D721Med (cell line): ENCODE measurements around the gene ZNF879.
A peak's percentile ranks its signal among the peaks of the same experiment; 100 is the strongest.

Source experiments
- DNase-seq: peaks from one replicate; pipeline ENCODE4 v3.0.0; 2011; ENCODE audit warnings: low spot score; ENCODE audit not compliant: insufficient read length
- FAIRE-seq: peaks from 2 replicates; lab custom pipeline; 2011; peaks lifted over from hg19 to GRCh38; lab: Jason Lieb, UNC
- TF ChIP-seq, protein P1 (sequence below): IDR thresholded peaks from 2 replicates; pipeline ENCODE4 v1.5.1; 2012; ENCODE audit warnings: mild to moderate bottlenecking, control low read depth; ENCODE audit not compliant: insufficient read depth; ENCODE audit errors: missing control alignments

Gene ZNF879

DNA sequence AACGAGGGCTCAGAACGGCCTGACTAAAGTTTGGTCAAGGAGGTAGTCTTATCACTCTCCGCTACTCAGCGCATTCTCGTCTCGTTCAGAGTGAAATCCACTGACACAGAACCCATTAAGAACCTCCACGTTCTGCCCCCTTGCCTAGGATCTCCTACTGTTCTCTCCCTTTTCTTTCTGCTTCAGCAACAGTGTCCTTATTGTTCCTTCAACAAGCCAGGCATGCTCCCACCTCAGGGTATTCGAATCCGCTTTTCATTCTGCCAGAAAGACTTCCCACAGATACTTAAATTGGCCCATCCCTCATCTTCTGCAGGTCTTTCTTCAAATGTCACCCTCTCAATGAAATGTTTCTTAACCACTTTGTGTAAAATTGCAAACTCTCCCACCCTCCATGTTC is 32.2 kb downstream of the ZNF879 start:
- no peak for FAIRE-seq
- DNase-seq = no peak
- TF ChIP-seq, protein P1, sequence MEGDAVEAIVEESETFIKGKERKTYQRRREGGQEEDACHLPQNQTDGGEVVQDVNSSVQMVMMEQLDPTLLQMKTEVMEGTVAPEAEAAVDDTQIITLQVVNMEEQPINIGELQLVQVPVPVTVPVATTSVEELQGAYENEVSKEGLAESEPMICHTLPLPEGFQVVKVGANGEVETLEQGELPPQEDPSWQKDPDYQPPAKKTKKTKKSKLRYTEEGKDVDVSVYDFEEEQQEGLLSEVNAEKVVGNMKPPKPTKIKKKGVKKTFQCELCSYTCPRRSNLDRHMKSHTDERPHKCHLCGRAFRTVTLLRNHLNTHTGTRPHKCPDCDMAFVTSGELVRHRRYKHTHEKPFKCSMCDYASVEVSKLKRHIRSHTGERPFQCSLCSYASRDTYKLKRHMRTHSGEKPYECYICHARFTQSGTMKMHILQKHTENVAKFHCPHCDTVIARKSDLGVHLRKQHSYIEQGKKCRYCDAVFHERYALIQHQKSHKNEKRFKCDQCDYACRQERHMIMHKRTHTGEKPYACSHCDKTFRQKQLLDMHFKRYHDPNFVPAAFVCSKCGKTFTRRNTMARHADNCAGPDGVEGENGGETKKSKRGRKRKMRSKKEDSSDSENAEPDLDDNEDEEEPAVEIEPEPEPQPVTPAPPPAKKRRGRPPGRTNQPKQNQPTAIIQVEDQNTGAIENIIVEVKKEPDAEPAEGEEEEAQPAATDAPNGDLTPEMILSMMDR = no peak

DNA sequence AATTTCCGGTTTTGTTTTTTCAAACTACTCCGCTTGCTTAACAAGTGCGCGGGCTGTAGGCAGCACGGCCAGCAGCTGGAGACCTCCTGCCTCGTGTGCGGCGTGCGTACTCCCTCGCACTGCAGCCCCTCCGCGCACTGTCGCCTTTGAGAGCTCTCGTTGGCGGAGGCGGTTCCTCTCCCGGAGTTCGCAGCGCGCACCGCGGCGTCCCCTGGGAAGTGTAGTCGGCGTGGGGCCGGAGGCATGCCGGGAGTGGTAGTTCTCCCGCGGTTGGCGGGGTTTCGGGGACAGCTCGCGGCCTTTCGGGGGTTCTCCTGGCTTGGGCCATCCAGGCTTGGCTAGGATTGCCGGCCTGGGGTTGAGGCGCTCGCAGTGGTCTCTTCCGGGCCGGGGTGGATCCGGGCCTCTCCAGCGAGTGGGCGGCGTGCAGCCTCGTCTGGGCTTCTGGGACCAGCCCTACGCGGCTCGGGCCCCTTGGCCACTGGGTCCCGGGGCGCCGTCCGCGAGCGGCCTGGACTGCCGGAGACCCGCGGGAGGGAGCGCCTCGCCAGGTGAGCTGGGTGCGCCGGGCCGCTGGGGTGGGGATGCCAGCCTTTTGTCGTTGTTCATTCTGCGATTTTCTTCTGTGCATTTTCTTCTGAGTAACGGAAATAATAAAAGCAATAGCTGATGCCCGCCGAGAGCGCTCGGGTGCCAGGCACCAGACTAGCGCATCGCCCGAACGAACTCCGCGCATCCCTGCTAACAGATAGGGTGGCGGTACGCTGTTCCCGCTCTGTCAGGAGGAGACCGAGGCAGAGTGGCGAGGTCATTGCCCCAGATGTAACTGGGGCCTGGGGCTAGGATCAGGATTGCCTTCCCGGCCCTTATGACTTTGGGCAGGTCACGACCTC is 36.8 kb downstream of the ZNF879 start, which contains the start of gene ZNF354C:
Gene ZNF354C, plus strand, starts transcription at position 258 of the 893 bp plus-strand sequence. CDS start 1,696 bp downstream, outside the sequence.
- TF ChIP-seq, protein P1 = no peak
- FAIRE-seq (no peak), DNase-seq (peak; percentile 88)

DNA sequence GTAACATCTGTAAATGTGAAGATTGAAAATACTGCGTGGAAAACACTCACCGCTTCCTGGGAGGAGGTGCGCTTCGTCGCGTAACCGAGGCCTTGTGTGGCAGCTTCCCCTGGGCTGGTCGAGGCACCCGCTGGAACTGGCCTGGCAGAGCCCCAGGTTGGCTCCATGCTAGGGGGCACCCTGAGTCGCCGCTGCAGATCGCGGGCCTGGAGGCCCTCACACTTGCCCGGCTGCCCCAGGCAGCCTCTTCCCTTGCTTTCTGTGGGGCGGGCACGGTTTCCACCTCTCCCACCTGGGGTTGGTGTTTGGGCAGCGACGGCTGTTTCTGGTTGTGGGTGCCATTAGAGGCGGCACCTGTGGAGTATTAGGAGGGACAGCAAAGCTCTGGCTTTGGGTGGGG is 37.4 kb downstream of the ZNF879 start:
- no peak for FAIRE-seq
- TF ChIP-seq, protein P1 = no peak

DNA sequence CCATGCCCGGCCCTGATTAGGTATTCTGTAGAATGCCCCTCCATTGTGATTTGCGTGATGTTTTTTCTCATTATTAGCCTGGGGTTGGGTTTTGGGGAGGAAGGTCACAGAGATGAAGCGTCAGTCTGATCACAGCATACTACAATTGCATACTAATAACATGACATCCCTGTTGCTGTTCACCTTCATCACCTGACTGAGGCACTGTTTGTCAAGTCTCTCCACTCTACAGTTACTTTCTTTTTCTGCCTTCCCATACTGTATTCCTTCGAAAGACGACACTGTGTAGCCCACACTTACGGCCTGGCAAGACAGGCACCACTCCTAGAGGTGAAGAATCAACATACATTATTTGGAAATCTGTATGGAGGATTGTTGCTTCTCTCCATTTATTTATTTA is 42.1 kb downstream of the ZNF879 start:
- DNase-seq = no peak
- no peak for FAIRE-seq
- TF ChIP-seq, protein P1 = no peak

More for the DNA sequence above, 37.4 kb downstream of the ZNF879 start:
- no peak for DNase-seq

DNA sequence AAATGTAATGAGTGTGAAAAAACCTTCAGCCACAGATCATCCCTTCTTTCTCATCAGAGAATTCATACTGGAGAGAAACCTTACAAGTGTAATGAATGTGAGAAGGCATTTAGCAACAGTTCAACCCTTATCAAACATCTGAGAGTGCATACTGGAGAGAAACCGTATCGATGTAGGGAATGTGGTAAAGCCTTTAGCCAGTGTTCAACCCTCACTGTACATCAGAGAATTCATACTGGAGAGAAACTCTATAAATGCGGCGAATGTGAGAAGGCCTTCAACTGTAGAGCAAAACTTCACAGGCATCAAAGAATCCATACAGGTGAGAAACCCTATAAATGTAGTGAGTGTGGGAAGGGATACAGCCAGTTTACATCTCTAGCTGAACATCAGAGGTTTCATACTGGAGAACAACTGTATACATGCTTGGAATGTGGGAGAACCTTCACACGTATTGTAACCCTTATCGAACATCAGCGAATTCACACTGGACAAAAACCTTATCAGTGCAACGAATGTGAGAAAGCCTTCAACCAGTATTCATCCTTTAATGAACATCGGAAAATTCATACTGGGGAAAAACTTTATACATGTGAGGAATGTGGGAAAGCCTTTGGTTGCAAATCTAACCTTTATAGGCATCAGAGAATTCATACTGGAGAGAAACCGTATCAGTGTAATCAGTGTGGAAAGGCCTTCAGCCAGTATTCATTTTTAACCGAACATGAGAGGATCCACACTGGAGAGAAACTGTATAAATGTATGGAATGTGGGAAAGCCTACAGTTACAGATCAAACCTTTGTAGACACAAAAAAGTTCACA is 55.8 kb downstream of the ZNF879 start:
- no peak for FAIRE-seq
- no peak for DNase-seq
- TF ChIP-seq, protein P1 = no peak

DNA sequence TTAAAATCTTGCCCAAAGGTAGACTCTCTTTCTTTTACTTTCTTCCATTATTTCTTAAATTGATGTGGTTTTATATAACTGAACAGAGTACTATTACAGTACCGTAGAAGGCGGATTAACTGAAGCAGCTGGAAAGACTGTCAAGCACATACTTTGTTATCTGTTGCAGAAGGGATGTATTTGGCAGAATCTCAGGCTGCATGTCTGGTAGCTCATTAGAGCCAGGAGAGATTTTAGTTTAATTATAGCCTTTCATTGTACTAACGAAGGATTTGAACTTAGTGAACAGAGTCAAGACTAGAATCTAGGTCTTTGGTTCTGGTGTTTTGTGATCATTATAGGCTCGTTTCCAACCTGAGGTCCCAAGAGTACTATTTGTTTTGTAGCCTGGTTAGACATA is 57.1 kb downstream of the ZNF879 start:
- TF ChIP-seq, protein P1 = no peak
- no peak for FAIRE-seq
- no peak for DNase-seq
